Chondrocyte (in vitro differentiated cells): ENCODE data around the gene MBD5. TPM values are rescaled to one million over a fixed set of nuclear protein-coding genes. Genes with fewer than 3 reads are reported as not detected.

Experiments
- DNase-seq: peaks from one replicate; pipeline ENCODE4 v3.0.0; 2021; ENCODE audit warnings: mixed read lengths, low spot score
- H3K27ac Mint-ChIP-seq: one replicate; pipeline ENCODE4 v1.8.0; 2021; ENCODE audit warnings: mild to moderate bottlenecking, moderate library complexity, mixed read lengths; ENCODE audit not compliant: unreplicated experiment
- H3K27me3 Mint-ChIP-seq: 2 replicates; pipeline ENCODE4 v1.8.0; 2021; ENCODE audit warnings: low read depth, mixed read lengths
- H3K36me3 Mint-ChIP-seq: 2 replicates; pipeline ENCODE4 v1.8.0; 2021; ENCODE audit warnings: low read depth, mixed read lengths
- H3K4me1 Mint-ChIP-seq: 2 replicates; pipeline ENCODE4 v1.8.0; 2021; ENCODE audit warnings: low read depth, mild to moderate bottlenecking, mixed read lengths
- H3K4me3 Mint-ChIP-seq: one replicate; pipeline ENCODE4 v1.8.0; 2021; ENCODE audit warnings: mild to moderate bottlenecking, moderate library complexity, mixed read lengths; ENCODE audit not compliant: unreplicated experiment
- H3K9me3 Mint-ChIP-seq: 2 replicates; pipeline ENCODE4 v1.8.0; 2021; ENCODE audit warnings: low read depth, mixed read lengths
- total RNA-seq: library from RNA; stranded (reverse); gene quantifications from 3 replicates; pipeline ENCODE4 v1.2.1, GENCODE V29; 2021
- TF ChIP-seq, protein P1 (sequence below): fragments of 200-600 bp; sonication (generic); IDR thresholded peaks from 2 replicates; pipeline ENCODE4 v1.5.0; 2021; ENCODE audit warnings: antibody characterized with exemption, mild to moderate bottlenecking, moderate library complexity

MBD5 gene
- total RNA-seq, 1 donor from 2014 or later, result 31.1 TPM

GRCh38 chr2:148342086-148342485 is 321.2 kb downstream of the MBD5 start:
- DNase-seq, result no peak
- no peak overlapping the region for H3K4me3 Mint-ChIP-seq
- peaks cover 7% of the 10 kb centered on the region for H3K4me1 Mint-ChIP-seq
- H3K9me3 Mint-ChIP-seq, result peaks cover 19% of the 10 kb centered on the region
- no peak overlapping the region for H3K27ac Mint-ChIP-seq
- peaks cover 15% of the 10 kb centered on the region for H3K36me3 Mint-ChIP-seq
- TF ChIP-seq, protein P1, sequence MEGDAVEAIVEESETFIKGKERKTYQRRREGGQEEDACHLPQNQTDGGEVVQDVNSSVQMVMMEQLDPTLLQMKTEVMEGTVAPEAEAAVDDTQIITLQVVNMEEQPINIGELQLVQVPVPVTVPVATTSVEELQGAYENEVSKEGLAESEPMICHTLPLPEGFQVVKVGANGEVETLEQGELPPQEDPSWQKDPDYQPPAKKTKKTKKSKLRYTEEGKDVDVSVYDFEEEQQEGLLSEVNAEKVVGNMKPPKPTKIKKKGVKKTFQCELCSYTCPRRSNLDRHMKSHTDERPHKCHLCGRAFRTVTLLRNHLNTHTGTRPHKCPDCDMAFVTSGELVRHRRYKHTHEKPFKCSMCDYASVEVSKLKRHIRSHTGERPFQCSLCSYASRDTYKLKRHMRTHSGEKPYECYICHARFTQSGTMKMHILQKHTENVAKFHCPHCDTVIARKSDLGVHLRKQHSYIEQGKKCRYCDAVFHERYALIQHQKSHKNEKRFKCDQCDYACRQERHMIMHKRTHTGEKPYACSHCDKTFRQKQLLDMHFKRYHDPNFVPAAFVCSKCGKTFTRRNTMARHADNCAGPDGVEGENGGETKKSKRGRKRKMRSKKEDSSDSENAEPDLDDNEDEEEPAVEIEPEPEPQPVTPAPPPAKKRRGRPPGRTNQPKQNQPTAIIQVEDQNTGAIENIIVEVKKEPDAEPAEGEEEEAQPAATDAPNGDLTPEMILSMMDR, result no peak
- H3K27me3 Mint-ChIP-seq, result no peaks in the 10 kb centered on the region

DNA sequence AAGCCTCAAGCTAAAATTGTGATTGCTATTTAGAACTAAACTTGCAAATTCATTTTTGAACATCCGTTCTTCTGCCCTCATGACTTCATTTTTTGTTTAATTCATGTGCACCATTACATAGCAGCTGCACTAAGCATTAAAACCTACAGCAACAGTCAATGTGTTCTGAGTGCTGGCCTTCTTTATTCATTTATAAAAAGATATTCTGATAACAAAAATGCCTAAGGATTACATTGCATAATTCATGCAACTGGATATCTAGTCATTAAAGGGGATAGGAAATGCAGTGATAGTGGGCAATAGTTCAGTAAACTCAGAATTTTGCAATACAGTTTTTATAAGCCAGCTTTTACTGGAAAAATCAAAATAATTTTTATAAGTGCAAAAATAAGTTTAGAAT is 329.3 kb downstream of the MBD5 start:
- peaks cover 10% of the 10 kb centered on the region for H3K9me3 Mint-ChIP-seq
- no peak overlapping the region for H3K4me3 Mint-ChIP-seq
- TF ChIP-seq, protein P1, result no peak
- no peak for DNase-seq
- no peaks in the 10 kb centered on the region for H3K27me3 Mint-ChIP-seq
- H3K27ac Mint-ChIP-seq, result no peak overlapping the region
- H3K4me1 Mint-ChIP-seq, result no peaks in the 10 kb centered on the region
- H3K36me3 Mint-ChIP-seq, result peaks cover 10% of the 10 kb centered on the region

DNA sequence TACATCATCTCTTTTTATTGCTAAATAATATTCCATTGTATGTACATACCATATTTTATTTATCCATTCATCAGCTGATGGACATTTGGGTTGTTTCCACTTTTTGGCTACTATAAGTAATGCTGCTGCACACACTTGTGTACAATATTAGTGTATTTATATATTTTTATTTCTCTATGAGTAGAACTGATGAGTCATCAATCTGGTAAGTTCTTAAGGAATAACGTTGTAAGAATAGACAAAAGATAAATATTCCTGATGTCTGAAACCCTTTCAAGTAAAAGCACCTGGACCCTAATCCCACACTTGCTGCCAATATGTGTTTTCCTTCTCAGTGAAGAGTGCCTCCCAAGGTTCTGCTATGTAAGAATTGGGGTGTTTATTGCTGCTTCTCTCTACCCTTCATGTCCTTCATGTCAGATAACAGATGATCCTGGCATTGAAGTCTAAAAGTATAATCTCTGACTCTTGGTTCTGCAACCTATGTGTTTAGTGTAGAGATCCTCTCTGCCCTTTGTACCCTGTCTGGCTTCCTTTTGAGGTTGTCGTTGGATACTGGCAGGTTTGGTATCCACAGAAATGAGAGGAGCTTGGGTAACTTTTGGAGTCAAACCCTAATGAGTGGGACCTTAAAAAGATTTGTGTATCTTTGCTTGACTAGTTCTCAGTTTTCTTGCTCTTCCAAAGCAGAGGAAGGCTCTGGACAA is 330.7 kb downstream of the MBD5 start:
- H3K4me3 Mint-ChIP-seq, result no peak overlapping the region
- H3K9me3 Mint-ChIP-seq, result peaks cover 14% of the 10 kb centered on the region
- peaks cover 11% of the 10 kb centered on the region for H3K36me3 Mint-ChIP-seq
- TF ChIP-seq, protein P1, result no peak
- H3K27me3 Mint-ChIP-seq, result no peaks in the 10 kb centered on the region
- H3K4me1 Mint-ChIP-seq, result no peaks in the 10 kb centered on the region
- no peak for DNase-seq
- no peak overlapping the region for H3K27ac Mint-ChIP-seq

- no peaks in the 10 kb centered on the region for H3K27me3 Mint-ChIP-seq
- H3K27ac Mint-ChIP-seq, result no peak overlapping the region
- no peak overlapping the region for H3K4me3 Mint-ChIP-seq
- TF ChIP-seq, protein P1, result no peak
- no peak for DNase-seq
- peaks cover 13% of the 10 kb centered on the region for H3K36me3 Mint-ChIP-seq
- H3K9me3 Mint-ChIP-seq, result peaks cover 14% of the 10 kb centered on the region
- no peaks in the 10 kb centered on the region for H3K4me1 Mint-ChIP-seq
Measured at GRCh38 chr2:148358375-148358774, 337.5 kb downstream of the MBD5 start.

DNA sequence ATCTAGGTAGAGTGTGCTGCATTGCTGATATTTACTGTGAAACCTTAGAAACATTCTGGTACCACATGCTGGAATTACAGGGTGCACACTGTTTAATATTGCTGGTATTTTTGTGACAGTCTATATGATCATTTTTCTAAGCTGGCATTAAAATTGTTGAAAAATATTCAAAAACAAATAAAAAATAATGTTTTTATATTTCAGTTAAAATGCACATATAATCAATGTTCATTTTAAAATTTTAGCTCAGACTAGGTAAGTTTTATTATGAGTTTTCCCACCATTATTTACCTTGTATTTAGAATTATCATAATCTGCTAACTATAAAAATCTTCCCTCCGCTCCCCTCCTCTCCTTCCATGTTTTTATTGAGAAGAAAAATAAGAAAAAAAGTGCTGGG is 339.8 kb downstream of the MBD5 start:
- Mint-ChIP-seq H3K4me1 (no peaks in the 10 kb centered on the region), H3K4me3 (no peak overlapping the region), H3K36me3 (peaks cover 17% of the 10 kb centered on the region), H3K27ac (no peak overlapping the region), H3K9me3 (peaks cover 18% of the 10 kb centered on the region), H3K27me3 (no peaks in the 10 kb centered on the region)
- DNase-seq, result no peak
- TF ChIP-seq, protein P1, result no peak
